KBM-7 (cell line): ENCODE data around the gene IL34.
"Not testable (repeated sequence)": the region's sequence is repeated elsewhere in the genome, so short reads cannot be mapped to it uniquely, and the experiment has no call there.

Experiments used
- DNase-seq: peaks from one replicate; pipeline ENCODE4 v3.0.0-alpha.2; 2015
- in situ Hi-C: fragments of 300-500 bp; cut with MboI; formaldehyde crosslinking; loops from 2 replicates; pipeline ENCODE4 v1.14.3; 2020; ENCODE audit warnings: low sequenced_read_pairs, low pct_unique_long_range_greater_than_20kb, mixed read lengths

IL34 gene

GRCh38 chr16:70646260-70647241 lies at the start of gene IL34:
Gene IL34 (plus strand): TSS chr16:70646559. CDS start chr16:70646948, 389 bp downstream.
- DNase-seq = no peak
- in situ Hi-C loops = no loop called here

GRCh38 chr16:70597135-70597835 lies 49.1 kb upstream of the IL34 start:
- no peak for DNase-seq
- in situ Hi-C loops = no loop called here

- DNase-seq = no peak
- in situ Hi-C loops = no loop called here
Measured at GRCh38 chr16:70598937-70599503, 47.3 kb upstream of the IL34 start.

GRCh38 chr16:70600730-70601129 lies 45.6 kb upstream of the IL34 start:
- no peak for DNase-seq
- in situ Hi-C loops = no loop called here

GRCh38 chr16:70601576-70602575 lies 44.5 kb upstream of the IL34 start:
- in situ Hi-C loops = no loop called here
- DNase-seq = no peak

GRCh38 chr16:70602831-70603230 lies 43.5 kb upstream of the IL34 start:
- in situ Hi-C loops = no loop called here
- DNase-seq = no peak

GRCh38 chr16:70604407-70605282 lies 41.7 kb upstream of the IL34 start:
- in situ Hi-C loops = no loop called here
- no peak for DNase-seq

GRCh38 chr16:70605283-70605657 lies 41.1 kb upstream of the IL34 start:
- in situ Hi-C loops = no loop called here

GRCh38 chr16:70608521-70608920 lies 37.8 kb upstream of the IL34 start:
- DNase-seq = no peak
- in situ Hi-C loops = no loop called here

More at GRCh38 chr16:70605283-70605657, 41.1 kb upstream of the IL34 start:
- DNase-seq = no peak

- no peak for DNase-seq
- in situ Hi-C loops = no loop called here
Measured at GRCh38 chr16:70610273-70611223, 35.8 kb upstream of the IL34 start.

- in situ Hi-C loops = no loop called here
- DNase-seq = no peak
Measured at GRCh38 chr16:70611224-70611598, 35.1 kb upstream of the IL34 start.

- in situ Hi-C loops = no loop called here
- no peak for DNase-seq
Measured at GRCh38 chr16:70611785-70612303, 34.5 kb upstream of the IL34 start.

GRCh38 chr16:70612931-70613330 lies 33.4 kb upstream of the IL34 start:
- DNase-seq = no peak
- in situ Hi-C loops = no loop called here

GRCh38 chr16:70614208-70614951 lies 32.0 kb upstream of the IL34 start:
- DNase-seq = no peak
- in situ Hi-C loops = no loop called here

- no peak for DNase-seq
- in situ Hi-C loops = no loop called here
Measured at GRCh38 chr16:70615945-70616344, 30.4 kb upstream of the IL34 start.

- in situ Hi-C loops, DNase-seq: not testable (repeated sequence)
Measured at GRCh38 chr16:70621864-70622263, 24.5 kb upstream of the IL34 start.
